ENCODE measurements around the gene GTSF1L. TPM values are rescaled to one million over a fixed set of nuclear protein-coding genes. Genes with fewer than 3 reads are reported as not detected.

The GTSF1L gene
- total RNA-seq, 1 donor from 2014 or later: 1.3 TPM

- POLR2A ChIA-PET: interaction anchor here (1.5 kb wide), 1 partner anchor 22 kb away, joined by 4 read pairs; no protein-coding TSS in a partner anchor
- peaks cover 26% of the 10 kb centered on the region for H3K4me1 Mint-ChIP-seq
- no peak for TF ChIP-seq CTCF (IDR thresholded peaks at IDR 0.05)
- no peaks in the 10 kb centered on the region for H3K27me3 Mint-ChIP-seq
- H3K27ac Mint-ChIP-seq: peak overlapping the region; percentile 66
- no peak for ATAC-seq (ENCODE audit: low read depth)
- no peak overlapping the region for H3K4me3 Mint-ChIP-seq
- no peaks in the 10 kb centered on the region for H3K9me3 Mint-ChIP-seq
- CTCF ChIA-PET: interaction anchor here (1.2 to 3.4 kb wide), 3 partner anchors 150 to 391 kb away, joined by 3 to 24 read pairs (median 4); no protein-coding TSS in a partner anchor
- no peak for DNase-seq
- intact Hi-C loops (cut with micrococcal nuclease): no loop called here
- peaks cover 50% of the 10 kb centered on the region for H3K36me3 Mint-ChIP-seq (ENCODE audit: low read depth)
Measured at GRCh38 chr20:43689165-43689564, 37.6 kb downstream of the GTSF1L start.

- ChIA-PET POLR2A (interaction anchor here (0.5 to 3.5 kb wide), 2 partner anchors 19 to 28 kb away, joined by 3 to 31 read pairs; partner anchors contain the start of gene MYBL2), CTCF (no interaction called here)
- intact Hi-C loops (cut with micrococcal nuclease): no loop called here
Measured at GRCh38 chr20:43686820-43687219, 40.0 kb downstream of the GTSF1L start.

GRCh38 chr20:43682446-43682845 lies 44.4 kb downstream of the GTSF1L start:
- no peak for TF ChIP-seq CTCF (IDR thresholded peaks at IDR 0.05)
- Mint-ChIP-seq H3K27me3 (no peaks in the 10 kb centered on the region), H3K4me1 (peaks cover 57% of the 10 kb centered on the region), H3K9me3 (no peaks in the 10 kb centered on the region), H3K4me3 (peak overlapping the region; percentile 73), H3K36me3 (ENCODE audit: low read depth) (peaks cover 43% of the 10 kb centered on the region), H3K27ac (peak overlapping the region; percentile 97)
- ChIA-PET POLR2A (interaction anchor here (0.6 to 5.3 kb wide), 17 partner anchors 8 to 1733 kb away, joined by 3 to 287 read pairs (median 5); partner anchors contain the start of genes IFT52, MYBL2, PABPC1L and PIGT), CTCF (interaction anchor here (1.1 to 2.7 kb wide), 6 partner anchors 9 to 168 kb away, joined by 3 to 9 read pairs (median 6); partner anchors contain the start of gene IFT52)
- intact Hi-C loops (cut with micrococcal nuclease): loop anchor here (1.0 to 5.0 kb wide), 12 partner anchors 10 to 965 kb away; partner anchors contain the start of genes IFT52, MYBL2 and SRSF6
- peak; percentile 33 for DNase-seq
- ATAC-seq (ENCODE audit: low read depth): peak; percentile 41

More at GRCh38 chr20:43686820-43687219, 40.0 kb downstream of the GTSF1L start:
- Mint-ChIP-seq H3K27me3 (no peaks in the 10 kb centered on the region), H3K27ac (peak overlapping the region; percentile 41), H3K4me1 (peaks cover 33% of the 10 kb centered on the region), H3K4me3 (no peak overlapping the region), H3K9me3 (no peaks in the 10 kb centered on the region), H3K36me3 (ENCODE audit: low read depth) (peaks cover 47% of the 10 kb centered on the region)
- DNase-seq (no peak), ATAC-seq (ENCODE audit: low read depth) (no peak)
- TF ChIP-seq CTCF (IDR thresholded peaks at IDR 0.05): no peak

GRCh38 chr20:43681991-43682410 lies 44.8 kb downstream of the GTSF1L start:
- Mint-ChIP-seq H3K9me3 (no peaks in the 10 kb centered on the region), H3K36me3 (ENCODE audit: low read depth) (peaks cover 43% of the 10 kb centered on the region), H3K27ac (peak overlapping the region; percentile 97), H3K4me1 (peaks cover 61% of the 10 kb centered on the region), H3K4me3 (peak overlapping the region; percentile 73), H3K27me3 (no peaks in the 10 kb centered on the region)
- intact Hi-C loops (cut with micrococcal nuclease): loop anchor here (1.0 to 5.0 kb wide), 12 partner anchors 10 to 965 kb away; partner anchors contain the start of genes IFT52, MYBL2 and SRSF6
- POLR2A ChIA-PET: interaction anchor here (0.6 to 5.3 kb wide), 19 partner anchors 8 to 1734 kb away, joined by 3 to 287 read pairs (median 5); partner anchors contain the start of genes IFT52, MYBL2, PABPC1L and PIGT
- TF ChIP-seq CTCF (IDR thresholded peaks at IDR 0.05): no peak
- ATAC-seq (ENCODE audit: low read depth): peak; percentile 89
- peak; percentile 65 for DNase-seq
- CTCF ChIA-PET: interaction anchor here (1.1 to 2.7 kb wide), 7 partner anchors 9 to 168 kb away, joined by 3 to 9 read pairs (median 8); partner anchors contain the start of gene IFT52

- intact Hi-C loops (cut with micrococcal nuclease): loop anchor here (5.0 kb wide), 2 partner anchors 906 to 966 kb away; no protein-coding TSS in a partner anchor
- DNase-seq (peak; percentile 52), ATAC-seq (ENCODE audit: low read depth) (peak; percentile 40)
- Mint-ChIP-seq H3K9me3 (no peaks in the 10 kb centered on the region), H3K27ac (peak overlapping the region; percentile 97), H3K4me3 (peak overlapping the region; percentile 73), H3K36me3 (ENCODE audit: low read depth) (peaks cover 43% of the 10 kb centered on the region), H3K27me3 (no peaks in the 10 kb centered on the region), H3K4me1 (peaks cover 64% of the 10 kb centered on the region)
- ChIA-PET POLR2A (interaction anchor here (0.6 to 5.3 kb wide), 19 partner anchors 8 to 1734 kb away, joined by 3 to 287 read pairs (median 5); partner anchors contain the start of genes IFT52, MYBL2, PIGT and SRSF6), CTCF (interaction anchor here (0.7 to 2.7 kb wide), 8 partner anchors 8 to 168 kb away, joined by 3 to 9 read pairs (median 6); partner anchors contain the start of gene IFT52)
- TF ChIP-seq CTCF (IDR thresholded peaks at IDR 0.05): no peak
Measured at GRCh38 chr20:43681468-43681942, 45.3 kb downstream of the GTSF1L start.

Data from activated B cell treated with CpG ODN at 0.5 μM for 24 hours (primary cell).